ENCODE results near the gene TRMT6.

Gene TRMT6

DNA sequence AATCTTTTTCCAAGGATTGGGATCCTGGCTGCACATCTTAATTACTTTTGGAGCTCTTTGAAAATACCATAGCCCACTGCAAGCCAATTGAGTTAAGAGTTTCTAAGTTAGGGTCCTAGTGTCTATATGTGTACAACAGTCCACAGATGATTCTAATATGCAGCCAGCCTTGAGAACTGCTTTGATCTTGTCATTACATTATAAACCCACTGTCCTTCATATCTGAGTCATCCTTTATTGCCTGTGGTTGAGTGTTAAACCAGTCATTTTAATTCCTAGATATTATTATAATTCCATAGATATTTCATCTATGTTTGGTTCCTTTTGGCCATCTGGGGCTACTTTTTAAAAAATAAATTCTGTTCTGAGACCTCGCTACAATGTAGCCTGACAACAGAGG lies 24.2 kb upstream of the TRMT6 start:
- Histone ChIP-seq H2AFZ (ENCODE audit: low read depth) (no peak overlapping the region), H3K4me2 (no peak overlapping the region), H3K4me3 (IDR thresholded peaks at IDR 0.05; ENCODE audit: insufficient read depth, low read depth, low read length) (no peak overlapping the region), H3K9ac (no peak overlapping the region), H3K27ac (no peak overlapping the region), H4K20me1 (ENCODE audit: insufficient read depth) (no peaks in the 10 kb centered on the region), H3K79me2 (ENCODE audit: insufficient read depth, low read depth) (no peaks in the 10 kb centered on the region), H3K4me1 (ENCODE audit: low read depth, poor library complexity, severe bottlenecking) (no peaks in the 10 kb centered on the region), H3K27me3 (ENCODE audit: insufficient read depth, low read depth) (no peaks in the 10 kb centered on the region), H3K36me3 (ENCODE audit: insufficient read depth) (peaks cover 3% of the 10 kb centered on the region; the same call in 1 of the 2 replicates)
- TF ChIP-seq, protein P1, sequence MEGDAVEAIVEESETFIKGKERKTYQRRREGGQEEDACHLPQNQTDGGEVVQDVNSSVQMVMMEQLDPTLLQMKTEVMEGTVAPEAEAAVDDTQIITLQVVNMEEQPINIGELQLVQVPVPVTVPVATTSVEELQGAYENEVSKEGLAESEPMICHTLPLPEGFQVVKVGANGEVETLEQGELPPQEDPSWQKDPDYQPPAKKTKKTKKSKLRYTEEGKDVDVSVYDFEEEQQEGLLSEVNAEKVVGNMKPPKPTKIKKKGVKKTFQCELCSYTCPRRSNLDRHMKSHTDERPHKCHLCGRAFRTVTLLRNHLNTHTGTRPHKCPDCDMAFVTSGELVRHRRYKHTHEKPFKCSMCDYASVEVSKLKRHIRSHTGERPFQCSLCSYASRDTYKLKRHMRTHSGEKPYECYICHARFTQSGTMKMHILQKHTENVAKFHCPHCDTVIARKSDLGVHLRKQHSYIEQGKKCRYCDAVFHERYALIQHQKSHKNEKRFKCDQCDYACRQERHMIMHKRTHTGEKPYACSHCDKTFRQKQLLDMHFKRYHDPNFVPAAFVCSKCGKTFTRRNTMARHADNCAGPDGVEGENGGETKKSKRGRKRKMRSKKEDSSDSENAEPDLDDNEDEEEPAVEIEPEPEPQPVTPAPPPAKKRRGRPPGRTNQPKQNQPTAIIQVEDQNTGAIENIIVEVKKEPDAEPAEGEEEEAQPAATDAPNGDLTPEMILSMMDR (conservative IDR thresholded peaks at IDR 0.05; ENCODE audit: low read depth, low read length) = no peak

GRCh38 chr20:5973971-5974370 lies 23.6 kb upstream of the TRMT6 start:
- Histone ChIP-seq H4K20me1 (ENCODE audit: insufficient read depth) (no peaks in the 10 kb centered on the region), H3K4me2 (no peak overlapping the region), H2AFZ (ENCODE audit: low read depth) (no peak overlapping the region), H3K4me1 (ENCODE audit: low read depth, poor library complexity, severe bottlenecking) (no peaks in the 10 kb centered on the region), H3K79me2 (ENCODE audit: insufficient read depth, low read depth) (no peaks in the 10 kb centered on the region), H3K27ac (no peak overlapping the region), H3K9ac (no peak overlapping the region), H3K4me3 (IDR thresholded peaks at IDR 0.05; ENCODE audit: insufficient read depth, low read depth, low read length) (no peak overlapping the region), H3K36me3 (ENCODE audit: insufficient read depth) (peaks cover under 1% of the 10 kb centered on the region; the same call in 1 of the 2 replicates), H3K27me3 (ENCODE audit: insufficient read depth, low read depth) (no peaks in the 10 kb centered on the region)
- TF ChIP-seq, protein P1 (conservative IDR thresholded peaks at IDR 0.05; ENCODE audit: low read depth, low read length) = no peak

- Histone ChIP-seq H3K36me3 (ENCODE audit: insufficient read depth) (peaks cover 4% of the 10 kb centered on the region; the same call in 1 of the 2 replicates), H2AFZ (ENCODE audit: low read depth) (no peak overlapping the region), H3K9ac (no peak overlapping the region), H3K4me3 (IDR thresholded peaks at IDR 0.05; ENCODE audit: insufficient read depth, low read depth, low read length) (no peak overlapping the region), H3K79me2 (ENCODE audit: insufficient read depth, low read depth) (no peaks in the 10 kb centered on the region), H3K4me2 (no peak overlapping the region), H3K4me1 (ENCODE audit: low read depth, poor library complexity, severe bottlenecking) (no peaks in the 10 kb centered on the region), H3K27ac (no peak overlapping the region), H4K20me1 (ENCODE audit: insufficient read depth) (no peaks in the 10 kb centered on the region), H3K27me3 (ENCODE audit: insufficient read depth, low read depth) (no peaks in the 10 kb centered on the region)
- TF ChIP-seq, protein P1 (conservative IDR thresholded peaks at IDR 0.05; ENCODE audit: low read depth, low read length) = no peak
Observed at GRCh38 chr20:5973172-5973571, 22.8 kb upstream of the TRMT6 start.

GRCh38 chr20:5971203-5971602 lies 20.9 kb upstream of the TRMT6 start:
- H2AFZ ChIP-seq (ENCODE audit: low read depth) = no peak overlapping the region
- H3K79me2 ChIP-seq (ENCODE audit: insufficient read depth, low read depth) = no peaks in the 10 kb centered on the region
- no peak overlapping the region for H3K4me2 ChIP-seq
- peaks cover 4% of the 10 kb centered on the region; the same call in 1 of the 2 replicates for H3K36me3 ChIP-seq (ENCODE audit: insufficient read depth)
- 0 out of 2 replicates have a peak overlapping the region, but pooled peaks have one; percentile 14 for H3K27ac ChIP-seq
- no peak overlapping the region for H3K4me3 ChIP-seq (IDR thresholded peaks at IDR 0.05; ENCODE audit: insufficient read depth, low read depth, low read length)
- no peaks in the 10 kb centered on the region for H4K20me1 ChIP-seq (ENCODE audit: insufficient read depth)
- TF ChIP-seq, protein P1 (conservative IDR thresholded peaks at IDR 0.05; ENCODE audit: low read depth, low read length) = no peak
- H3K27me3 ChIP-seq (ENCODE audit: insufficient read depth, low read depth) = no peaks in the 10 kb centered on the region
- no peaks in the 10 kb centered on the region for H3K4me1 ChIP-seq (ENCODE audit: low read depth, poor library complexity, severe bottlenecking)
- H3K9ac ChIP-seq = no peak overlapping the region

All from KMS-11 (cell line).